Occipital lobe (tissue), 2 donors: Measurements from ENCODE around the gene RNU1-3. TPM values are rescaled to one million over a fixed set of nuclear protein-coding genes. Genes with fewer than 3 reads are reported as not detected.
"Not testable (repeated sequence)": the region's sequence is repeated elsewhere in the genome, so short reads cannot be mapped to it uniquely, and the experiment has no call there.

ENCODE experiments used
- DNase-seq: peaks from one replicate; lab custom pipeline; 2025; lab: John Stamatoyannopoulos, UW
- total RNA-seq: library from RNA; depleted of rRNA; stranded (reverse); fragments of >200 nt; gene quantifications from one replicate; pipeline ENCODE4 v1.2.3, GENCODE V29; 2014

Gene RNU1-3
- total RNA-seq, 1 donor from 2014 or later = under 0.01 TPM

GRCh38 chr1:16656981-16657683 is 9.6 kb downstream of the RNU1-3 start:
- DNase-seq = not testable (repeated sequence)

GRCh38 chr1:16656574-16656973 is 10.2 kb downstream of the RNU1-3 start:
- DNase-seq = not testable (repeated sequence)

- DNase-seq = not testable (repeated sequence)
Observed at GRCh38 chr1:16651560-16651959, 15.2 kb downstream of the RNU1-3 start.

GRCh38 chr1:16649960-16650359 is 16.8 kb downstream of the RNU1-3 start:
- DNase-seq = not testable (repeated sequence)

GRCh38 chr1:16649390-16649789 is 17.4 kb downstream of the RNU1-3 start:
- not testable (repeated sequence) for DNase-seq

- DNase-seq = not testable (repeated sequence)
Observed at GRCh38 chr1:16648756-16649155, 18.0 kb downstream of the RNU1-3 start.

GRCh38 chr1:16648250-16648649 is 18.5 kb downstream of the RNU1-3 start:
- not testable (repeated sequence) for DNase-seq

GRCh38 chr1:16647179-16648176 is 19.3 kb downstream of the RNU1-3 start:
- DNase-seq = not testable (repeated sequence)

GRCh38 chr1:16646716-16647115 is 20.0 kb downstream of the RNU1-3 start:
- not testable (repeated sequence) for DNase-seq

- not testable (repeated sequence) for DNase-seq
Observed at GRCh38 chr1:16646061-16646664, 20.6 kb downstream of the RNU1-3 start.

GRCh38 chr1:16645271-16646060 is 21.3 kb downstream of the RNU1-3 start:
- not testable (repeated sequence) for DNase-seq

GRCh38 chr1:16644482-16645270 is 22.1 kb downstream of the RNU1-3 start:
- DNase-seq = peak; percentile 97

- no peak for DNase-seq
Observed at GRCh38 chr1:16644193-16644481, 22.6 kb downstream of the RNU1-3 start.

GRCh38 chr1:16643476-16644192 is 23.1 kb downstream of the RNU1-3 start:
- DNase-seq = not testable (repeated sequence)

GRCh38 chr1:16643001-16643411 is 23.7 kb downstream of the RNU1-3 start:
- DNase-seq = not testable (repeated sequence)

- not testable (repeated sequence) for DNase-seq
Observed at GRCh38 chr1:16642025-16642966, 24.5 kb downstream of the RNU1-3 start.

GRCh38 chr1:16641159-16641975 is 25.4 kb downstream of the RNU1-3 start:
- DNase-seq = not testable (repeated sequence)
